ENCODE data around the gene PLXNC1.

PLXNC1 gene

DNA sequence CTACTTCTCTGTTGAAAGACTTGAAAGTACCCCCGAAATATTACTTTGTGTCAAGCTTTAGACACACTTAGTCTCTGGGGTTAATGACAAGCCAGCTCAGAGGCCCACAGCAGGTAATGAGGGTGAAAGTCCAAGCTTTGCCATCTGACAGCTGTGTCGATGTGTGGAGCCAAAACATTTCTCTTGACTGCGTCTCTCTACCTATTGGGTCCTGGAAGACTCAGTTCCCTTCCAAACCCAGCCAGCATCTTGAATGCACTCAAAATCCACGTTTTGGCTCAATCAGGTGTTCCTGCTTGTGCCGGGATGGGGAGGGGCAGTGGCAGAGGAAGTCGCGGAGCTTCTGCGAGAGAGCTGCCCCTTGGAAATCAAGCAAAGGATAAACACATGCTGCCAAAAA is 3.2 kb downstream of the PLXNC1 start:
- Histone ChIP-seq H3K4me3 (ENCODE audit: low read depth, low read length) (no peak overlapping the region), H3K27me3 (replicated peaks) (peaks cover 43% of the 10 kb centered on the region), H3K27ac (no peak overlapping the region), H3K36me3 (replicated peaks) (no peaks in the 10 kb centered on the region)
- TF ChIP-seq, protein P1, sequence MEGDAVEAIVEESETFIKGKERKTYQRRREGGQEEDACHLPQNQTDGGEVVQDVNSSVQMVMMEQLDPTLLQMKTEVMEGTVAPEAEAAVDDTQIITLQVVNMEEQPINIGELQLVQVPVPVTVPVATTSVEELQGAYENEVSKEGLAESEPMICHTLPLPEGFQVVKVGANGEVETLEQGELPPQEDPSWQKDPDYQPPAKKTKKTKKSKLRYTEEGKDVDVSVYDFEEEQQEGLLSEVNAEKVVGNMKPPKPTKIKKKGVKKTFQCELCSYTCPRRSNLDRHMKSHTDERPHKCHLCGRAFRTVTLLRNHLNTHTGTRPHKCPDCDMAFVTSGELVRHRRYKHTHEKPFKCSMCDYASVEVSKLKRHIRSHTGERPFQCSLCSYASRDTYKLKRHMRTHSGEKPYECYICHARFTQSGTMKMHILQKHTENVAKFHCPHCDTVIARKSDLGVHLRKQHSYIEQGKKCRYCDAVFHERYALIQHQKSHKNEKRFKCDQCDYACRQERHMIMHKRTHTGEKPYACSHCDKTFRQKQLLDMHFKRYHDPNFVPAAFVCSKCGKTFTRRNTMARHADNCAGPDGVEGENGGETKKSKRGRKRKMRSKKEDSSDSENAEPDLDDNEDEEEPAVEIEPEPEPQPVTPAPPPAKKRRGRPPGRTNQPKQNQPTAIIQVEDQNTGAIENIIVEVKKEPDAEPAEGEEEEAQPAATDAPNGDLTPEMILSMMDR (IDR thresholded peaks at IDR 0.05; ENCODE audit: low read depth, low read length, missing control alignments) = no peak
- in situ Hi-C loops (cut with HindIII; ENCODE audit: low pct_ligation_motif_present, low sequenced_read_pairs) = no loop called here
- no peak for DNase-seq

- Histone ChIP-seq H3K27ac (no peak overlapping the region), H3K27me3 (replicated peaks) (peaks cover 35% of the 10 kb centered on the region), H3K36me3 (replicated peaks) (no peaks in the 10 kb centered on the region), H3K4me3 (ENCODE audit: low read depth, low read length) (no peak overlapping the region)
- no peak for DNase-seq
- TF ChIP-seq, protein P1 (IDR thresholded peaks at IDR 0.05; ENCODE audit: low read depth, low read length, missing control alignments) = no peak
- in situ Hi-C loops (cut with HindIII; ENCODE audit: low pct_ligation_motif_present, low sequenced_read_pairs) = no loop called here
Observed at GRCh38 chr12:94152292-94153078, 4.1 kb downstream of the PLXNC1 start.

- Histone ChIP-seq H3K27me3 (replicated peaks) (peaks cover 5% of the 10 kb centered on the region), H3K36me3 (replicated peaks) (no peaks in the 10 kb centered on the region), H3K27ac (no peak overlapping the region), H3K4me3 (ENCODE audit: low read depth, low read length) (no peak overlapping the region)
- TF ChIP-seq, protein P1 (IDR thresholded peaks at IDR 0.05; ENCODE audit: low read depth, low read length, missing control alignments) = no peak
- no peak for DNase-seq
- in situ Hi-C loops (cut with HindIII; ENCODE audit: low pct_ligation_motif_present, low sequenced_read_pairs) = no loop called here
Observed at GRCh38 chr12:94157181-94157580, 8.8 kb downstream of the PLXNC1 start.

DNA sequence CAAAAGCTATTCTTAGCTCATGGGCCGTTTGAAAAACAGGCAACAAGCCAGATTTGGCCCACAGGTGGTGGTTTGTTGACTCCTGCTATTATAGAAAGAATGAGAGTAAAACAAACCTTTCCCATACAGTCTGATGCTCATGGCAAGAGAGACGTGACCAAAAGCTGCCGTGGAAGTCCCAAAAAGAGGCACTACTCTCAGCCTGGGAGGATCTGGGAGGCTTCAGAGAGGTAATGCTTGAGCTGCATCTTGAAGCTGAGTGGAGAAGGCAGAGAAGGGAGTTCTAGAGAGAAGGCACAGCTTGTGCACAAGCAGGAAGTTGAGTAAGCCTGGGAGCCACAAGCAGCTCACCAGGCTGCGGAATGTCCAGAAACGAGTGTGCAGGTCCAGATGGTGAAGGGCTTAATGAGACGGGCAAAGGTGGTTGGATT is 9.6 kb downstream of the PLXNC1 start:
- Histone ChIP-seq H3K27ac (no peak overlapping the region), H3K4me3 (ENCODE audit: low read depth, low read length) (no peak overlapping the region), H3K27me3 (replicated peaks) (peaks cover 3% of the 10 kb centered on the region), H3K36me3 (replicated peaks) (no peaks in the 10 kb centered on the region)
- DNase-seq = no peak
- TF ChIP-seq, protein P1 (IDR thresholded peaks at IDR 0.05; ENCODE audit: low read depth, low read length, missing control alignments) = no peak
- in situ Hi-C loops (cut with HindIII; ENCODE audit: low pct_ligation_motif_present, low sequenced_read_pairs) = no loop called here

GRCh38 chr12:94158666-94159065 is 10.3 kb downstream of the PLXNC1 start:
- in situ Hi-C loops (cut with HindIII; ENCODE audit: low pct_ligation_motif_present, low sequenced_read_pairs) = no loop called here
- no peak for DNase-seq
- H3K36me3 ChIP-seq (replicated peaks) = no peaks in the 10 kb centered on the region
- no peak overlapping the region for H3K27ac ChIP-seq
- TF ChIP-seq, protein P1 (IDR thresholded peaks at IDR 0.05; ENCODE audit: low read depth, low read length, missing control alignments) = no peak
- peaks cover under 1% of the 10 kb centered on the region for H3K27me3 ChIP-seq (replicated peaks)
- no peak overlapping the region for H3K4me3 ChIP-seq (ENCODE audit: low read depth, low read length)

- in situ Hi-C loops (cut with HindIII; ENCODE audit: low pct_ligation_motif_present, low sequenced_read_pairs) = no loop called here
- H3K27ac ChIP-seq = no peak overlapping the region
Observed at GRCh38 chr12:94162108-94162507, 13.7 kb downstream of the PLXNC1 start.

More at GRCh38 chr12:94162108-94162507, 13.7 kb downstream of the PLXNC1 start:
- no peaks in the 10 kb centered on the region for H3K27me3 ChIP-seq (replicated peaks)
- no peak overlapping the region for H3K4me3 ChIP-seq (ENCODE audit: low read depth, low read length)
- DNase-seq = no peak
- no peaks in the 10 kb centered on the region for H3K36me3 ChIP-seq (replicated peaks)
- TF ChIP-seq, protein P1 (IDR thresholded peaks at IDR 0.05; ENCODE audit: low read depth, low read length, missing control alignments) = no peak
